Natural killer cell (primary cell): ENCODE measurements around the gene RABGAP1L. TPM values are rescaled to one million over a fixed set of nuclear protein-coding genes. Genes with fewer than 3 reads are reported as not detected.
"Not testable (repeated sequence)": the region's sequence is repeated elsewhere in the genome, so short reads cannot be mapped to it uniquely, and the experiment has no call there.

Experiments
- ATAC-seq, 3 donors: fragments of 150-1000 bp in 2 of 3; fragments of 200-7000 bp in 1 of 3; cut with Tn5 transposase; 1 replicate in 1 of 3; 2 replicates in 2 of 3; pipeline ENCODE4 v1.10.0; 2021; ENCODE audit warnings: mild to moderate bottlenecking in 2 of 3, moderate library complexity in 2 of 3
- DNase-seq, 2 donors: peaks; one replicate each; pipeline versions ENCODE4 v3.0.0 to v3.0.0-alpha.2; 2013 to 2021; ENCODE audit warnings: mixed read lengths in 1 of 2
- H3K27ac ChIP-seq: one replicate; pipeline ENCODE4 v1.5.1; 2013; ENCODE audit warnings: mild to moderate bottlenecking, low read length
- H3K27me3 ChIP-seq: one replicate; pipeline ENCODE4 v1.6.1; 2013; ENCODE audit warnings: low read length; ENCODE audit not compliant: control insufficient read depth, insufficient read depth
- H3K36me3 ChIP-seq: one replicate; pipeline ENCODE4 v1.6.1; 2013; ENCODE audit warnings: low read length; ENCODE audit not compliant: control insufficient read depth, insufficient read depth
- H3K4me1 ChIP-seq: one replicate; pipeline ENCODE4 v1.6.1; 2013; ENCODE audit warnings: low read length; ENCODE audit not compliant: control insufficient read depth, insufficient read depth
- H3K4me3 ChIP-seq: one replicate; pipeline ENCODE4 v1.5.1; 2013; ENCODE audit warnings: low read length
- H3K9me3 ChIP-seq: one replicate; pipeline ENCODE4 v1.6.1; 2013; ENCODE audit warnings: low read length; ENCODE audit not compliant: control insufficient read depth, insufficient read depth
- H3K27ac Mint-ChIP-seq, 2 donors: one replicate each; pipeline ENCODE4 v1.8.0; 2022; ENCODE audit warnings: mild to moderate bottlenecking in 2 of 2, mixed read lengths in 2 of 2, moderate library complexity in 1 of 2
- H3K27me3 Mint-ChIP-seq, 2 donors: one replicate each; pipeline ENCODE4 v1.8.0; 2022; ENCODE audit warnings: low read depth in 2 of 2, mixed read lengths in 2 of 2
- H3K36me3 Mint-ChIP-seq: one replicate; pipeline ENCODE4 v1.8.0; 2022; ENCODE audit warnings: mixed read lengths
- H3K4me1 Mint-ChIP-seq, 2 donors: one replicate each; pipeline ENCODE4 v1.8.0; 2022; ENCODE audit warnings: mixed read lengths in 2 of 2
- H3K4me3 Mint-ChIP-seq: one replicate; pipeline ENCODE4 v1.8.0; 2022; ENCODE audit warnings: mild to moderate bottlenecking, moderate library complexity, mixed read lengths
- H3K9me3 Mint-ChIP-seq, 2 donors: one replicate each; pipeline ENCODE4 v1.8.0; 2022; ENCODE audit warnings: mixed read lengths in 2 of 2
- WGBS: methylation state at CpG from one replicate; pipeline ENCODE4 v1.1.7; 2013; ENCODE audit warnings: missing lambda C conversion rate; ENCODE audit not compliant: insufficient coverage; 5-methylcytosine and 5-hydroxymethylcytosine counted together
- intact Hi-C: fragments of 100-400 bp; cut with micrococcal nuclease; formaldehyde crosslinking; loops from one replicate; pipeline ENCODE4 v1.14.2; 2022
- total RNA-seq, 4 donors: library from RNA; stranded (reverse); fragments of 120-200 nt in 1 of 4; gene quantifications; one replicate each; pipeline versions ENCODE4 v1.2.3 to v1.2.4, GENCODE V29; 2013 to 2022
- TF ChIP-seq, protein P1 (sequence below): fragments of 200-600 bp; IDR thresholded peaks from one replicate; pipeline ENCODE4 v1.8.0; 2022; ENCODE audit warnings: antibody characterized with exemption

The RABGAP1L gene
- total RNA-seq, 3 donors from 2014 or later (not counting 1 experiment from before 2014, with no cell fraction given), result 145 to 168 (median 153) TPM

DNA sequence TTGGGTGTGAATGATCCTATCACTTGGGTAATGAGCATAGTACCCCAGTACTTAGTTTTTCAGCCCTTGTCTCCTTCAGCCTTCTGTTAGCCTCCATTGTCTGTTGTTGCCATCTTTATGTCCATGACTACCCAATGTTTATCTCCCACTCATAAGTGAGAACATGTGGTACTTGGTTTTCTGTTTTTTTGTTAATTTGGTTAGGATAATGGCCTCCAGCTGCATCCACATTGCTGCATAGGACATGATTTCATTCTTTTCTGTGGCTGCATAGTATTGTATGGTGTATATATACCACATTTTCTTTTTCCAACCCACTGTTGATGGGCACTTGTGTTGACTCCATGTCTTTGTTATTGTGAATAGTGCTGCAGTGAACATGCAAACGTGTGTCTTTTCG is 248.8 kb downstream of the RABGAP1L start:
- intact Hi-C loops, result no loop called here
- no peaks in the 10 kb centered on the region for H3K9me3 ChIP-seq
- DNase-seq (no peak), ATAC-seq (no peak)
- Mint-ChIP-seq H3K36me3 (no peaks in the 10 kb centered on the region), H3K9me3 (peaks cover 0 to 3% of the 10 kb centered on the region in 2 donors), H3K4me1 (peaks cover 43 to 44% of the 10 kb centered on the region in 2 donors), H3K27me3 (no peaks in the 10 kb centered on the region), H3K4me3 (no peak overlapping the region), H3K27ac (no peak overlapping the region)
- whole genome bisulfite sequencing, result 44% methylated on average over 2 of the region's 2 CpGs
- no peak overlapping the region for H3K4me3 ChIP-seq
- no peaks in the 10 kb centered on the region for H3K36me3 ChIP-seq
- H3K4me1 ChIP-seq, result no peaks in the 10 kb centered on the region
- TF ChIP-seq, protein P1, sequence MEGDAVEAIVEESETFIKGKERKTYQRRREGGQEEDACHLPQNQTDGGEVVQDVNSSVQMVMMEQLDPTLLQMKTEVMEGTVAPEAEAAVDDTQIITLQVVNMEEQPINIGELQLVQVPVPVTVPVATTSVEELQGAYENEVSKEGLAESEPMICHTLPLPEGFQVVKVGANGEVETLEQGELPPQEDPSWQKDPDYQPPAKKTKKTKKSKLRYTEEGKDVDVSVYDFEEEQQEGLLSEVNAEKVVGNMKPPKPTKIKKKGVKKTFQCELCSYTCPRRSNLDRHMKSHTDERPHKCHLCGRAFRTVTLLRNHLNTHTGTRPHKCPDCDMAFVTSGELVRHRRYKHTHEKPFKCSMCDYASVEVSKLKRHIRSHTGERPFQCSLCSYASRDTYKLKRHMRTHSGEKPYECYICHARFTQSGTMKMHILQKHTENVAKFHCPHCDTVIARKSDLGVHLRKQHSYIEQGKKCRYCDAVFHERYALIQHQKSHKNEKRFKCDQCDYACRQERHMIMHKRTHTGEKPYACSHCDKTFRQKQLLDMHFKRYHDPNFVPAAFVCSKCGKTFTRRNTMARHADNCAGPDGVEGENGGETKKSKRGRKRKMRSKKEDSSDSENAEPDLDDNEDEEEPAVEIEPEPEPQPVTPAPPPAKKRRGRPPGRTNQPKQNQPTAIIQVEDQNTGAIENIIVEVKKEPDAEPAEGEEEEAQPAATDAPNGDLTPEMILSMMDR, result no peak
- H3K27ac ChIP-seq, result no peak overlapping the region
- no peaks in the 10 kb centered on the region for H3K27me3 ChIP-seq

DNA sequence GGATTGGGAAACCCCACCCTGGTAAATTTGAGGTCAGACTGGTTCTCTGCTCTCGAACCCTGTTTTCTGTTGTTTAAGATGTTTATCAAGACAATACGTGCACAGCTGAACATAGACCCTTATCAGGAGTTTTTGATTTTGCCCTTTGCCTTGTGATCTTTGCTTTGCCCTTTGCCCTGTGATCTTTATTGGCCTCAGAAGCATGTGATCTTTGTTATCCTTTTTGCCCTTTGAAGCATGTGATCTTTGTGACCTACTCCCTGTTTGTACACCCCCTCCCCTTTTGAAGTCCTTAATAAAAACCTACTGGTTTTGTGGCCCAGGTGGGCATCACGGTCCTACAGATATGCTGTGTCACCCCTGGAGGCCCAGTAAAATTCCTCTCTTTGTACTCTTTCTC is 250.5 kb downstream of the RABGAP1L start:
- DNase-seq, H3K27me3 Mint-ChIP-seq, H3K9me3 Mint-ChIP-seq, H3K4me3 Mint-ChIP-seq, H3K4me1 ChIP-seq, H3K27me3 ChIP-seq, H3K27ac Mint-ChIP-seq, H3K9me3 ChIP-seq, ATAC-seq, H3K4me3 ChIP-seq, H3K36me3 Mint-ChIP-seq, H3K27ac ChIP-seq, intact Hi-C loops, H3K36me3 ChIP-seq: not testable (repeated sequence)
- 99% methylated on average over 3 of the region's 3 CpGs for WGBS
- peaks cover 54 to 58% of the 10 kb centered on the region in 2 donors for H3K4me1 Mint-ChIP-seq

DNA sequence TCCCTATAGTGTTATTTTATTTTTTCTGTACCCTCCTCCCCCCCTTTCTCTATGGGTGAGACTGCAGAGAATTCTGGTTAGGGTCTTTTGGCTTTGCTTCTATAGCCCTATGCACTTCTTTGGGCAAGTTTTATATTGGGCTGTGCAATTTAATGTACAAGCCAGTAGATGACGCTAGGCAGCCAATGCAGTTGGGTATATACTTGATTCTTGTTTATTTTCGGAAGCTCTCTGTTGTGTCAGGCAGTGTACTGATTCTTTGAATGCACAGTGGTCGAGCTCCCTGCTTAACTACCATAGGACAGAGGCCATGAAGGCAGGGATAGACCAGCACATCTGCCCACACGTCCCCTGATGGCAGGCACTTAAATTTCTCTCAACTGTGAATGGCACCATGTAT is 254.3 kb downstream of the RABGAP1L start:
- H3K27me3 Mint-ChIP-seq, result no peaks in the 10 kb centered on the region
- DNase-seq (no peak), ATAC-seq (no peak)
- peaks cover 49 to 50% of the 10 kb centered on the region in 2 donors for H3K4me1 Mint-ChIP-seq
- 90% methylated on average over 4 of the region's 4 CpGs for WGBS
- intact Hi-C loops, result no loop called here
- TF ChIP-seq, protein P1, result no peak
- Histone ChIP-seq H3K27me3 (no peaks in the 10 kb centered on the region), H3K4me3 (no peak overlapping the region), H3K9me3 (no peaks in the 10 kb centered on the region), H3K27ac (no peak overlapping the region), H3K36me3 (no peaks in the 10 kb centered on the region), H3K4me1 (no peaks in the 10 kb centered on the region)
- peaks cover 0 to 3% of the 10 kb centered on the region in 2 donors for H3K9me3 Mint-ChIP-seq
- no peaks in the 10 kb centered on the region for H3K36me3 Mint-ChIP-seq
- peak overlapping the region; percentile 37 to 73 for H3K27ac Mint-ChIP-seq
- H3K4me3 Mint-ChIP-seq, result no peak overlapping the region

DNA sequence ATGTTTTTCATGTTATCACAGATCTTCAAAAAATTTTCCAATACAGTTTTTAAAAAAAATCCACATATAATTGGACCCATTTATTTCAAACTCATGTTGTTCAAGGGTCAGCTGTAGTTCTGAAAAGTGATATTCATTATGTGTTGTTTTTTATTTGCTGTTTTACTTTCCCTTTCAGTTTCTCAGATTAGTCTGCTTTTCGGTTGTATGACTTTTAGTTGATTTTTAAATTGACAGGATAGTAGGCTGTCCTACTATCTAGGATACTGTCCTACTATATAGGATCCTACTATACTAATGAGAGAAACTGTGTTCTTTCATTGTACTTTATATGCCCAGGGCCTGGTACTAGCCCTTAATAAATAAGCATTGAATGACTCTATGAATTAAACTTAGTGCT is 254.9 kb downstream of the RABGAP1L start:
- Histone ChIP-seq H3K4me1 (no peaks in the 10 kb centered on the region), H3K27me3 (no peaks in the 10 kb centered on the region), H3K4me3 (no peak overlapping the region), H3K27ac (no peak overlapping the region), H3K9me3 (no peaks in the 10 kb centered on the region), H3K36me3 (no peaks in the 10 kb centered on the region)
- intact Hi-C loops, result no loop called here
- Mint-ChIP-seq H3K27me3 (no peaks in the 10 kb centered on the region), H3K4me3 (peak overlapping the region; percentile 81), H3K4me1 (peaks cover 43 to 46% of the 10 kb centered on the region in 2 donors), H3K27ac (peak overlapping the region; percentile 73 to 76), H3K9me3 (peaks cover 0 to 3% of the 10 kb centered on the region in 2 donors), H3K36me3 (no peaks in the 10 kb centered on the region)
- TF ChIP-seq, protein P1, result no peak
- WGBS, result no CpG with 5 or more reads among the region's 1 CpG
- ATAC-seq (peak; percentile 54 to 62 (median 55)), DNase-seq (no peak)
